A549 (cell line): ENCODE data around the gene METTL24.

Source experiments
- ESRRA ChIP-seq: fragments of 150-350 bp; IDR thresholded peaks from 2 replicates; pipeline ENCODE4 v1.6.1; 2014; ENCODE audit warnings: mild to moderate bottlenecking, low read length, borderline replicate concordance
- FOSL2 ChIP-seq, 2 experiments: fragments of 450-650 bp in 1 of 2; fragments of >200 bp in 1 of 2; sonication (Bioruptor Twin) in 1 of 2; formaldehyde crosslinking; IDR thresholded peaks; 2 replicates each; pipeline versions ENCODE4 v1.5.0 to v1.6.1; 2016 to 2020; ENCODE audit warnings: mild to moderate bottlenecking in 1 of 2, moderate library complexity in 1 of 2
- POLR2A ChIP-seq: IDR thresholded peaks from 2 replicates; pipeline ENCODE4 v1.6.1; 2012; ENCODE audit warnings: mild to moderate bottlenecking, low read length
- RAD21 ChIP-seq, 2 experiments: fragments of >200 bp in 1 of 2; sonication (Bioruptor Twin) in 1 of 2; formaldehyde crosslinking in 1 of 2; IDR thresholded peaks in 1 of 2; conservative IDR thresholded peaks in 1 of 2; 2 replicates in 1 of 2; 3 replicates in 1 of 2; pipeline ENCODE4 v1.6.1; 2012 to 2018; ENCODE audit warnings: inconsistent platforms in 1 of 2
- TP53 ChIP-seq: fragments of 250-450 bp; sonication (Bioruptor Pico); IDR thresholded peaks from 2 replicates; pipeline ENCODE4 v1.5.0; 2021; ENCODE audit warnings: mild to moderate bottlenecking, moderate library complexity
- TF ChIP-seq, protein P1 (sequence below): fragments of >200 bp; sonication (Bioruptor Twin); formaldehyde crosslinking; IDR thresholded peaks from 3 replicates; pipeline ENCODE4 v1.5.1; 2016
- TF ChIP-seq, protein P2 (sequence below): fragments of 200-600 bp; sonication (generic); IDR thresholded peaks from 2 replicates; pipeline ENCODE4 v1.6.1; 2016; ENCODE audit warnings: antibody characterized with exemption, mild to moderate bottlenecking, moderate library complexity

DNA sequence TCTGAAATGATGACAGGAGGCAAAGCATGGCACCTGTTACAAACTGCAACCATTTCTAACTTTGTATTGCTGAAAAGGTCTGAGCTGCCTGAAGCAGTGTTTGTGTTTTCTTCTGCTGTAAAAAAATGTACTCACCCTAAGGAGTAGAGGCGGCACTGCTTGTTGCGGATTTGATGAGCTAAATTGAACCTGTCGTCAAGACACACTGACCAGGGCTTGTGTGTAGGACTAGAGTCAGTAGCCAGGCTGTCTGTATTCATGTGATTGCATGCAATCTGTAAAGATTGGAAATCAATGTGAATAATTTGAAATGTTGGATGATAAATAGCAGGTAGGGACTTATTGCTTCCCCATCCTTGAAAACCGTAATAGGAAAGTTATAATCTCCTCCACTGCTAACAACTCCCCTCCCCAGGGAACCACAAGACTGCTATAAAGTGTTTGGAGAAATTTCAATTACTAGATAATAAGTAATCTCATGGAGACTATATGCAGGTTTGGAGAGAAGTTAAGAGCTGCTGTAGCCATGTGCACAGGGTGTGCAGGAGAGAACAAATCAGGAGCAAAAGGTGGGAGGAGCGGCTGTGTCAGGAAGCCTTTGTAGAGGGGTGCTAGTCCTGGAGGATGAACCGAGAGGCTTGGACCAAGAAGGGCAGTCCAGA lies 42.8 kb downstream of the METTL24 start:
- TF ChIP-seq RAD21 (conservative IDR thresholded peaks at IDR 0.05 in 1 of 2, IDR thresholded peaks at IDR 0.05 in 1 of 2) (no peak), ESRRA (no peak), FOSL2 (IDR thresholded peaks at IDR 0.05) (no peak), FOSL2 (CRISPR knock-in tag; IDR thresholded peaks at IDR 0.05) (no peak), POLR2A (no peak), TP53 (no peak)
- TF ChIP-seq, protein P1, sequence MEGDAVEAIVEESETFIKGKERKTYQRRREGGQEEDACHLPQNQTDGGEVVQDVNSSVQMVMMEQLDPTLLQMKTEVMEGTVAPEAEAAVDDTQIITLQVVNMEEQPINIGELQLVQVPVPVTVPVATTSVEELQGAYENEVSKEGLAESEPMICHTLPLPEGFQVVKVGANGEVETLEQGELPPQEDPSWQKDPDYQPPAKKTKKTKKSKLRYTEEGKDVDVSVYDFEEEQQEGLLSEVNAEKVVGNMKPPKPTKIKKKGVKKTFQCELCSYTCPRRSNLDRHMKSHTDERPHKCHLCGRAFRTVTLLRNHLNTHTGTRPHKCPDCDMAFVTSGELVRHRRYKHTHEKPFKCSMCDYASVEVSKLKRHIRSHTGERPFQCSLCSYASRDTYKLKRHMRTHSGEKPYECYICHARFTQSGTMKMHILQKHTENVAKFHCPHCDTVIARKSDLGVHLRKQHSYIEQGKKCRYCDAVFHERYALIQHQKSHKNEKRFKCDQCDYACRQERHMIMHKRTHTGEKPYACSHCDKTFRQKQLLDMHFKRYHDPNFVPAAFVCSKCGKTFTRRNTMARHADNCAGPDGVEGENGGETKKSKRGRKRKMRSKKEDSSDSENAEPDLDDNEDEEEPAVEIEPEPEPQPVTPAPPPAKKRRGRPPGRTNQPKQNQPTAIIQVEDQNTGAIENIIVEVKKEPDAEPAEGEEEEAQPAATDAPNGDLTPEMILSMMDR = no peak
- TF ChIP-seq, protein P2, sequence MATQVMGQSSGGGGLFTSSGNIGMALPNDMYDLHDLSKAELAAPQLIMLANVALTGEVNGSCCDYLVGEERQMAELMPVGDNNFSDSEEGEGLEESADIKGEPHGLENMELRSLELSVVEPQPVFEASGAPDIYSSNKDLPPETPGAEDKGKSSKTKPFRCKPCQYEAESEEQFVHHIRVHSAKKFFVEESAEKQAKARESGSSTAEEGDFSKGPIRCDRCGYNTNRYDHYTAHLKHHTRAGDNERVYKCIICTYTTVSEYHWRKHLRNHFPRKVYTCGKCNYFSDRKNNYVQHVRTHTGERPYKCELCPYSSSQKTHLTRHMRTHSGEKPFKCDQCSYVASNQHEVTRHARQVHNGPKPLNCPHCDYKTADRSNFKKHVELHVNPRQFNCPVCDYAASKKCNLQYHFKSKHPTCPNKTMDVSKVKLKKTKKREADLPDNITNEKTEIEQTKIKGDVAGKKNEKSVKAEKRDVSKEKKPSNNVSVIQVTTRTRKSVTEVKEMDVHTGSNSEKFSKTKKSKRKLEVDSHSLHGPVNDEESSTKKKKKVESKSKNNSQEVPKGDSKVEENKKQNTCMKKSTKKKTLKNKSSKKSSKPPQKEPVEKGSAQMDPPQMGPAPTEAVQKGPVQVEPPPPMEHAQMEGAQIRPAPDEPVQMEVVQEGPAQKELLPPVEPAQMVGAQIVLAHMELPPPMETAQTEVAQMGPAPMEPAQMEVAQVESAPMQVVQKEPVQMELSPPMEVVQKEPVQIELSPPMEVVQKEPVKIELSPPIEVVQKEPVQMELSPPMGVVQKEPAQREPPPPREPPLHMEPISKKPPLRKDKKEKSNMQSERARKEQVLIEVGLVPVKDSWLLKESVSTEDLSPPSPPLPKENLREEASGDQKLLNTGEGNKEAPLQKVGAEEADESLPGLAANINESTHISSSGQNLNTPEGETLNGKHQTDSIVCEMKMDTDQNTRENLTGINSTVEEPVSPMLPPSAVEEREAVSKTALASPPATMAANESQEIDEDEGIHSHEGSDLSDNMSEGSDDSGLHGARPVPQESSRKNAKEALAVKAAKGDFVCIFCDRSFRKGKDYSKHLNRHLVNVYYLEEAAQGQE = no peak
